MCF 10A (cell line): Measurements from ENCODE around the gene SLC18A3. TPM values are rescaled to one million over a fixed set of nuclear protein-coding genes. Genes with fewer than 3 reads are reported as not detected.

Experiments used
- BruUV-seq: library from RNA; stranded (reverse); fragments of 400-500 nt; replicated peaks from 2 replicates; lab custom pipeline; 2021; lab: Mats Ljungman, UMichigan
- CTCF ChIA-PET: fragments of 300-600 bp; sonication (Branson Sonifier 250); formaldehyde crosslinking; extraction: SDS; loops from one replicate; lab custom pipeline; 2021; ENCODE audit warnings: antibody characterized with exemption, inconsistent platforms; lab: Yijun Ruan, JAX
- POLR2A ChIA-PET: fragments of 300-600, 350-650 bp; sonication (Branson Sonifier 250); formaldehyde crosslinking; extraction: SDS; loops from one replicate; lab custom pipeline; 2020; ENCODE audit warnings: antibody characterized with exemption, inconsistent platforms; lab: Yijun Ruan, JAX
- DNase-seq: peaks from one replicate; pipeline ENCODE4 v3.0.0-alpha.2; 2018; ENCODE audit not compliant: unreplicated experiment
- H3K27ac Mint-ChIP-seq: one replicate; pipeline ENCODE4 v1.8.0; 2022; ENCODE audit warnings: mild to moderate bottlenecking, low read depth, mixed read lengths; ENCODE audit not compliant: unreplicated experiment
- H3K27me3 Mint-ChIP-seq: one replicate; pipeline ENCODE4 v1.8.0; 2022; ENCODE audit warnings: mixed read lengths; ENCODE audit not compliant: insufficient read depth, unreplicated experiment
- H3K36me3 Mint-ChIP-seq: one replicate; pipeline ENCODE4 v1.8.0; 2022; ENCODE audit warnings: mild to moderate bottlenecking, moderate library complexity, mixed read lengths; ENCODE audit not compliant: insufficient read depth, unreplicated experiment
- H3K4me1 Mint-ChIP-seq: one replicate; pipeline ENCODE4 v1.8.0; 2022; ENCODE audit warnings: mixed read lengths; ENCODE audit not compliant: insufficient read depth, unreplicated experiment
- H3K4me3 Mint-ChIP-seq: one replicate; pipeline ENCODE4 v1.8.0; 2022; ENCODE audit warnings: mild to moderate bottlenecking, moderate library complexity, mixed read lengths; ENCODE audit not compliant: unreplicated experiment
- H3K9me3 Mint-ChIP-seq: one replicate; pipeline ENCODE4 v1.8.0; 2022; ENCODE audit warnings: mixed read lengths; ENCODE audit not compliant: unreplicated experiment
- CTCF ChIP-seq: fragments of 200-600 bp; IDR thresholded peaks from one replicate; pipeline ENCODE4 v1.8.0; 2022; ENCODE audit warnings: antibody characterized with exemption, mild to moderate bottlenecking; ENCODE audit not compliant: unreplicated experiment
- intact Hi-C: fragments of 100-400 bp; cut with micrococcal nuclease; formaldehyde crosslinking; loops from 2 replicates; pipeline ENCODE4 v1.14.1; 2022
- total RNA-seq: library from RNA; stranded (reverse); gene quantifications from 2 replicates; pipeline ENCODE4 v1.2.3, GENCODE V29; 2022

The SLC18A3 gene
- total RNA-seq, 1 experiment from 2014 or later, result not detected

- Mint-ChIP-seq H3K36me3 (no peaks in the 10 kb centered on the region), H3K9me3 (no peaks in the 10 kb centered on the region), H3K4me3 (no peak overlapping the region), H3K4me1 (peaks cover 15% of the 10 kb centered on the region), H3K27me3 (peaks cover 47% of the 10 kb centered on the region), H3K27ac (no peak overlapping the region)
- intact Hi-C loops, result no loop called here
- no TSS peak for BruUV-seq
- no peak for DNase-seq
- POLR2A ChIA-PET, result interaction anchor here (1.3 kb wide), 1 partner anchor 46 kb away, joined by 3 read pairs; no protein-coding TSS in a partner anchor
- CTCF ChIA-PET, result no interaction called here
- no peak for TF ChIP-seq CTCF
These were observed 5.6 kb downstream of the SLC18A3 start for GRCh38 chr10:49615721-49616120.

DNA sequence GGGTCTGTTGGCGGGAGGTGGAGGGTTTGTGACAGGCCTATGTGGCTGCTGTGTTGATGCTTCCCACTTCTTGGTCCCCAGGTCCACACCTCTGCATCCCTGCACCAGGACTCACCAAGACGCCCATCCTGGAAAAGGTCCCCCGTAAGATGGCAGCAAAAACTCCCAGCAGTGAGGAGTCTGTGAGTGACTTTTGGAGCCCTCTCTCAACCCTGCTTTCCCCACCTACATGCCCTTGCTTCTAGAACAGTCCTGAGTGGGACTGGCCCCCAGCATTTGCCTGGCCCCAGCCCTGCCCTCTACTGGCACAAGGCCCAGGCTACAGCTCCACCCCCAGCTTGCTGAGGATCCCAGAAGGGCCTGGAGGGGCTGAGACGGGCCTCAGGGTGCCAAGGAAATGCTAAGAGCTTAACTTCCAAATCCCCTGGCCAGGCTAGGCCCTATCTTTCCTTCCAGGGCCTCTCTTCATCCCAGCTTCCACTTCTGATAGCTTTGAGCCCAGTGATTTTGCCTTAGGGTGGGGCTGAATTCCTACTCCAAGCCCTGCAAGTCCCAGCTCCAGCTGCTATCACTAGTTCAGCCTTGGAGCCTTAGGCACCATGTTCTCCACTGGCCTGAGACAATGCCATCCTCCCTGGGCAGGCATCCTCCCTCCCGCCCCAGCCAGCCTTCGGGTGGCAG is 6.5 kb downstream of the SLC18A3 start:
- no TSS peak for BruUV-seq
- no peak overlapping the region for H3K4me3 Mint-ChIP-seq
- CTCF ChIA-PET, result interaction anchor here (1.0 kb wide), 1 partner anchor 74 kb away, joined by 3 read pairs; no protein-coding TSS in a partner anchor
- DNase-seq, result no peak
- peaks cover 15% of the 10 kb centered on the region for H3K4me1 Mint-ChIP-seq
- no peaks in the 10 kb centered on the region for H3K36me3 Mint-ChIP-seq
- POLR2A ChIA-PET, result interaction anchor here (0.7 to 1.3 kb wide), 2 partner anchors 45 to 320 kb away, joined by 3 read pairs; no protein-coding TSS in a partner anchor
- TF ChIP-seq CTCF, result no peak
- H3K27ac Mint-ChIP-seq, result no peak overlapping the region
- peaks cover 45% of the 10 kb centered on the region for H3K27me3 Mint-ChIP-seq
- no peaks in the 10 kb centered on the region for H3K9me3 Mint-ChIP-seq
- intact Hi-C loops, result no loop called here

DNA sequence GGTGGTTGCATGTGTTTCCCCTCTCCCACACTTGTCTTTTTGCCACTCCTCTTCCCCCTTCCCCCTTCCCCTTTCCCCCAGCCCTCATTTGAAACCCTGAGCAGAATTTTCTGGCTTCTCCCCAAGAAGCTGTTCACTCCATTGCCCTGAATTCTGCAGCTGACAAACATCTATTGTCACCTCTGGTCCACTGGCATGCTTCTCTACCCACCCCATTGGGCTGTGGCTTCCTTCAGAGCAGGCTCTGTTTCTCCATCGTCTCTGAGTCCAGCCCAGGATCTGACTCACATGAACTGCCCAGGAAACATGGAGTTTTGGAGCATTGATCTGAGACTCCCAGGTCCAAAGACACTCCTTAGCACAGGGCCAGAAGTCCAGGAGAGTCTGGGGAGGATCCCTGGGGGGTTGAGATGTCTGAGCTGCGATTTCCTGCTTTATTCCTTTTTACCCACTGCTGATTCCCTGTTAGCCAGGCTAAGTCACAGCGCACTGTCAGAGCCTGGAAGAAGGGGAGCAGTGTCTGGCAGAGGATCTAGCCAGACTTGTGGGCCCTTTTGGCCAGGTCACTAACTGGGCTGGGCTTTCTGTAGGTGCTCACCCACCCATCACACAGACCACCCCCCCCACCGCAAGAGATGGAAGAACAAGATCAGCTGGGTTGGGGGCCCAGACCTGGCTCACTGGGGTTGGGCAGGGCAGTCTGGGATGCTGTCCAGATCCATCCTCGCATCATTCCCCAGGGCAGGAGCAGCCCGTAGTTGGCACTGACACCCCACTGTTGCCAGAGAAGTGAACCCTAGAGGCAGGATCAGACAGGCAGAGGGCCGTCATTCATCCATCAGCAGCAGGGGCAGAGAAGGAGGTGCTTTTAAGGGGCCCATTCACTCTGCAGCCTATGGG is 7.3 kb downstream of the SLC18A3 start:
- H3K36me3 Mint-ChIP-seq, result no peaks in the 10 kb centered on the region
- CTCF ChIA-PET, result interaction anchor here (1.0 kb wide), 1 partner anchor 73 kb away, joined by 3 read pairs; no protein-coding TSS in a partner anchor
- H3K9me3 Mint-ChIP-seq, result no peaks in the 10 kb centered on the region
- H3K4me3 Mint-ChIP-seq, result no peak overlapping the region
- intact Hi-C loops, result no loop called here
- no peak overlapping the region for H3K27ac Mint-ChIP-seq
- H3K27me3 Mint-ChIP-seq, result peaks cover 37% of the 10 kb centered on the region
- POLR2A ChIA-PET, result interaction anchor here (0.7 to 1.3 kb wide), 2 partner anchors 44 to 319 kb away, joined by 3 read pairs; no protein-coding TSS in a partner anchor
- peaks cover 15% of the 10 kb centered on the region for H3K4me1 Mint-ChIP-seq
- TF ChIP-seq CTCF, result no peak
- no TSS peak for BruUV-seq
- no peak for DNase-seq

DNA sequence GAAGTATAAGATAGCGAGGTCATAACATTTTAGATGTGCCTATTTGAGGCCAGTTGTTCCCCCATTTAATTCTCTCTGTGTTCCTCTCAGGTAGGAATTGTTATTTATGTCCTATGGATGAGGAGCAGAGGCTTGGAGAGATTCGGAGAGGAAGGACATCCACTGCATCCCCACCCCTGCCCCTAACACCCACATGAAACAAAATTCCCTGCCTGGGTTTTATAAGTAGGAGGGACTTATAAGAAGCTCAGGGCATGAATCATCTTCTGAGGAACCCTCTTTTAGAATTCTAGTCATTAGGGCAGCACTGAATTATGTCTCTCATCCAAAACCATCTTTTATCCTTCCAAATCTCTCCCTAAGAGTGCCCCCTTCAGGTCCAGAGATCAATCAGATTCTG is 8.7 kb downstream of the SLC18A3 start:
- TF ChIP-seq CTCF, result no peak
- no peaks in the 10 kb centered on the region for H3K36me3 Mint-ChIP-seq
- CTCF ChIA-PET, result no interaction called here
- POLR2A ChIA-PET, result no interaction called here
- no peak overlapping the region for H3K4me3 Mint-ChIP-seq
- peaks cover 23% of the 10 kb centered on the region for H3K27me3 Mint-ChIP-seq
- no peak overlapping the region for H3K27ac Mint-ChIP-seq
- intact Hi-C loops, result no loop called here
- no peak for DNase-seq
- H3K9me3 Mint-ChIP-seq, result no peaks in the 10 kb centered on the region
- BruUV-seq, result no TSS peak
- H3K4me1 Mint-ChIP-seq, result peaks cover 9% of the 10 kb centered on the region
